NCI-H526 treated with DMSO at 0.1 percent for 48 hours (cell line): Measurements from ENCODE around the gene B3GALT5.
"Not testable (repeated sequence)": the region's sequence is repeated elsewhere in the genome, so short reads cannot be mapped to it uniquely, and the experiment has no call there.

Experiments
- DNase-seq: peaks from one replicate; lab custom pipeline; 2025; lab: John Stamatoyannopoulos, UW

Gene B3GALT5

DNA sequence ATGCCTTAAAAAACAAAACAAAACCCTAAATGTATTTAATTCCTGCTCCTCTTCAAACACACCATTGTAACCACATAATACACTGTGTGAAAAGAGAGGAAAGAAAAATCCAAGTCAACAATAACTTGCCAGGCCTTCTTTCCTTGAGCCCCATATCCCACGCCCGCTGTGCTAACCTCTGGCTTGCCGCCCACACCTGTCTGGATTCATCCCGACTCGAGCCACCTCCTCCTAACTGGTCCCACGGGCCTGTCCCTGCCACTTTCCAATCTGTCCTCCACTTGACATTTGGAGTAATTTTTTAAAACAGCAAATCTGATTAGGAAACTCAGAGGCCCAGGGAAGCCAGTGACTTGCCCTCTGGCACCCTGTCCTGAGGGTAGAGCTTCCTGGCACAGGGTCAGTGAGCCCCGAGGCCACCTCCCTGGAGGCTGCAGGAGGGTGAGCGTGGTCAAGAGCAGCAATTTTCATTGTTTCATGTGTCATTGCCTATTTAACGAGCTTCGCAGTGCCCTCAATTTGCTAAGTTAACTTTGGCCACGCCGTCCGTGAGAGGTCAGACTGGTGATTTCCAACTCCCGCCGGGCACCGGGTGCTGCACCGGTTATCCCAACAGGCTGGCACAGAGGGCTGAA is 54.1 kb downstream of the B3GALT5 start:
- DNase-seq = no peak

DNA sequence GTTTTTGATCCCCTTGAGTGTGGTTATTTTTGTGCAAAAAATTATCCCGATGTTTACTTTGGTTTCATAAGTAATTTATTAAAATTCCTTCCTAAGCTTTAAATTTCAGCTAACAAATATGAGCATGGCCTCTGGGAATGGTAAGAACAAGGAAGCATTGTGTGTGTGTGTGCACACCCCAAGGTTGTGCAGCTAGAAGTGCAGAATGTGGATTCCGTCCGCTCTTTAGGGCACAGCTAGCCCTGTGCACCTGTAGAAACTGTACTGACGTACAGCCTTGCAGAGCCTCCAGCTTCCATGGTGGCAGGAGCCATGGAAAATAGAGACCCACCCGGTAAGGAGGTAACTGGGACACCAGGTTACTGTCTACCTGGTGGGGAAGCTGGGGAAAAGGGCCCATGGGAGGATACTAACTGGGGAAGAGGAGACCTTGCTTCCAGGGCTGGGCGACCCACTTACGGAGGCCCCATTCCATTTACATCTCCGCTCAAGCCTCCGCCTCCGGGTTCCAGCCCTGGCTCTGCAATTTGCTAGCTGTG is 54.7 kb downstream of the B3GALT5 start:
- DNase-seq = peak; percentile 69

DNA sequence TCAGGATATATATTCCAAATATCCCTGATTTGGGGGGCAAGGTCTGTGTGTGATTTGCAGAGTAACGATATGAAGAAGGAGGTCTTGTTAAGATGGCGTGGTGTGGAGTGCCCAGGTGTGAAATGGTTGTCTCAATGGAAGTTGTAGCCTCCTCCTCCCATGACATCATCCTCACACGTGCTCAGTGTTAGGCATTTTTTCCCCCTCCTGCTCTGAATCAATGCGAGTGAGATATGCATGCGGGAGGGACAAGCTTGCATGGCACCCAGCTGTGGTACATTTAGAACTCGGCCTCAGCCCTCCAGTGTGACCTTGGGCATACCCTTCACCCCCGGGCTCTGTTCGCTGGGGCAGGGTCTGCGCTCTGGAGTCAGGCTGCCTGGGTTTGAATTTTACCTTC is 55.6 kb downstream of the B3GALT5 start:
- DNase-seq = no peak

DNA sequence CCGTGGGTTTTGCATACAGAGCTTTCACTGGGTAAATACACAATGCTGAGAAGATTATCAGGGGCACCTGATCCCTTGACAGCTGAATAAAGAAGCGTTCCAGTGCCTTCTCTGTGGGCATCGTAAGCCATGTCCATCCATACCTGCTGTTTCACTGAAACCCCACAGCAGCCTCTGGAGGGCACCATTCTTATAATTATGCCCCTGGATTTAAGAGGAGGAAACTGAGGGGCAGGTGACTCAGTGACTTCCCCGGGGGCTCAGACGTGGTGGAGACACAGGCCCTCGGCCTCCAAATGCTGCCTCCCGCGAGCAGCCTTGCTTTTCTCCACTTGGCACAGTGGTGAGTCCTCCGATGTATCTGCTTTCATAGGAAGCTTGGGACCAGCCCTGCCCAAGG is 56.7 kb downstream of the B3GALT5 start:
- DNase-seq = peak; percentile 11

DNA sequence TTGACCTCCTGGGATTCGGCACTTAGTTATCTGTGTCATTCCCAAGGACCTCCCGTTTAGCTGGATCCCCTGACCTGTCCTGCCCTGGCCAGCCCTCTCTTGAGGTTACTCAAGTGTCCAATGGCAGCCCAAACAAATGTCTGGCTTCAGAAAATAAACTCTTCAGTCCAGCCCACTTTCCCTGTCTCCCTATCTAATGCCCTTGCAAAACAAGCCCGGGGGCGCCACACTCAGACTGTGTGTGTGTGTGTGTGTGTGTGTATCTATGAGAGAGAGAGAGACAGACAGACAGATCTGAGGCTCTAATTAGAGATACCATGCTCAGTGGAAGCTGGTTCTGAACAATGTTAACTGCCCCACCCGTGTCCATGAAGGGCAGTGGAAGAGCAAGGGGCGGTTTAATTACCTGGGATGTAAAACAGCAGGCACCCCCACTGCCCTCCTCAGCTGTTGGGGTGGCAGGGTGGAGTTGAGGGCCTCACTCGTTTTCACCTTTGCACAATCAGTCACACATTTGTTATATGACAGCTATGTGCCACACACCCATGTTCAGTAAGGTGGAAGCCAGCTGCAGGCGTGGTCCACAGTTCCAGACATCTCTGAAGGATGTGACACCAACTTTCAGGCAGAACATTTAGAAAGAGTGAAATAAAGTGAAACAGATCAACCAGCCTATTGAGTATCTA is 57.4 kb downstream of the B3GALT5 start:
- DNase-seq = no peak

DNA sequence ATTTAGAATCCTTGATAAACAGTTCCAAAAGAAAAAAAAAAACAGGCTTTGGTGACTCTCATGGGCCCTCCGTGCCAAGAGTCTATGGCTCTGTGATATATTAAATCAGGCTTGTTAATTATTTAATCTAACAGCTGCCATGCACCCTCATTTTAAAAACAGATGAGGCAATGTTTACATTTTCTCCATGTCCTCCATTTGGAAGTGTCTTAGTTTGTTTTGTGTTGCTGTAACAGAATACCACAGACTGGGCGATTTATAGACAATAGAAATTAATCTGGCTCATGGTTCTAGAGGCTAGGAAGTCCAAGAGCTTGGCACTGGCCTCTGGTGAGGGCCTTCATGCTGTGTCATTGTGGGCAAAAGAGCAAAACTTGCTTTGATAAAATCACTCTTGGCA is 58.0 kb downstream of the B3GALT5 start:
- no peak for DNase-seq

DNA sequence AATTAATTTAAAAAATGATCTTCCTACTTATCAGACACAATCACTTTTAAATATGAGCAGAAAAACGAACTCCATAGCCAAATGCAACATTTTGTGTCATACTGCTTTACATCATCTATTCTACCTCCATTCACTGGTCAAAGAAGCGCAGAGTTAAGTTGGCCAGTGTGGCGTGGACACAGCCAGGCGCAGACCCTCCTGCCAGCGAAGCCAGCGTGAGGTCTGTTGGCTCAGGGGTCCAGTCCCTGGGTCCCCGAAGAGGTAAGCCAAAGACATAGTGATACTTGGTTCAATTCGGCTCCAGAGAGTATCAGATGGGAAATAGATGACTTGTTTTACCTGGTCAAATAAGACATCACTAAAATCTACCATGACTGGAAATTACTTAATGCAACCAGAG is 59.2 kb downstream of the B3GALT5 start:
- no peak for DNase-seq

DNA sequence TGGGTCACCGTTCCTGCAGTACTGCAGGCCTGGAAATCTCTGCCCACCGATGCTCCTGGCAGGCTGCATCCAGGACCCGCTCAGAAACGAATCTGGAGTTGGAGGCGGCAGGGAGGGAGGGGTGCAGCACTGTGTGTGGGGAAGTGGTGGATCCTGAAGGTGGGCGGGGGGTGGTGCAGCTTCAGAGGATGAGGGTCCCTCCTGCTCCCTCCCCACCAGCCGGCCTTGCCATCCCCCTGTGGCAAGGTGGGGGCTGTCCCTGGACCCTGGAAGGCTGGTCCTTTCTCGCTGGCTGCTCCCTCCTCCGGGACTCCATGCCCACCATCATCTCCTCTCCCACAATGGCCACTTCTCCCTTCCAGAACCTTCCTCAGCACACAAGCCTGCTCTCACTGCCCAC is 60.4 kb downstream of the B3GALT5 start:
- DNase-seq = no peak

DNA sequence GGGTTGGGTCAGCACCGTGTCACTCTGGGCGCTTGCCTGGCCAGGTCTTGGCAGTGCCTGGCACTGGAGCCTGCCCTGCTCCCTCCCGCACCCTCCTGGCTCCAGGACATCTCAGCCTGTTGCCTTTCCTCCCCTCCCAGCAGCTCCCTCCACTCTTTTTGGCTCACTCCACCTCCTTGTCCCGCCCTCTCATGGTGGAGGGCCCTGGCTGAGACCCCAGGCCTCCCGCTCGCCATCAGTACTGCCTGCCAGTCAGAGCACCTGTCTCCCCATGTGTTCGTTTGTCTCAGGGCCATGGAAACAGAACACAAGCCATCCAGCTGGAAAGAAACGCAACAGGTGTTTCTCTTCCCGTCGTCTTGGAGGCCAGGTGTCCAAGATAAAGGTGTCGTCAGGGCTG is 61.0 kb downstream of the B3GALT5 start:
- no peak for DNase-seq

DNA sequence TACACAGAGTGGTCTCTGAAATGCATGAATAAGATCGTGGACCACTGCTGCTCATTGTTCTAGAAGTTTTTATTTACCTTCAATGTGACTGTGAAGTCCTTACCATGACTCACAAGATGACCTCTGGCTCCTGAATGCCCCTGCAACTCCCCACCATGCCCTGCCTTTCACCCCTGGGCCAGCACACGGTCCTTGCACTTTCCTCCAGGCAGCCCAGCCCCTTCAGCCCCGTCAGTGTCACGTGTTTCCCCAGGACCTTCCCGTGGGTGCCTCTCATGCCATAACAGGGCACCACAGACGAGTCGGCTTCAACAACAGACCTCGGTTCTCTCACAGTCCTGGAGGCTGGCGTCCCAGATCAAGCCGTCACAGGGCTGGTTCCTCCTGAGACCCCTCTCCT is 62.1 kb downstream of the B3GALT5 start:
- DNase-seq = no peak

DNA sequence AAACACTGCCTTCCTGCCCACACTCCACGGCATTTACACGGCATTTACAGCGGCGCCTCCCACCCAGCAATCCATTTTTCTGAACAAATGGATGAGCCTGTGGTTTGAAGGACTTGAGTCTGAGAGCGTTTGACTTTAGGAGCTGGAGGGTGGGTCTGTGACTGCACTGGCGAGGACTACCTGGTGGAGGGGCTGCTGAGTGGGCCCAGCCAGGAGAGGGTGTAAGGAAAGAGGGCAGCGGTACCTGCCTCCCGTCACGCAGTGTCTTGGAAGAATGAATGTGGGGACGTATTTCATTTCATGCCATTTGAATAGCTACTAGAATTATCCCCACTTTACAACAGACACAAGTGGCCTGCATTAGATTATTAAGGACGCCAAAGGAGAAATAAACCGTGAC is 62.9 kb downstream of the B3GALT5 start:
- DNase-seq = no peak

DNA sequence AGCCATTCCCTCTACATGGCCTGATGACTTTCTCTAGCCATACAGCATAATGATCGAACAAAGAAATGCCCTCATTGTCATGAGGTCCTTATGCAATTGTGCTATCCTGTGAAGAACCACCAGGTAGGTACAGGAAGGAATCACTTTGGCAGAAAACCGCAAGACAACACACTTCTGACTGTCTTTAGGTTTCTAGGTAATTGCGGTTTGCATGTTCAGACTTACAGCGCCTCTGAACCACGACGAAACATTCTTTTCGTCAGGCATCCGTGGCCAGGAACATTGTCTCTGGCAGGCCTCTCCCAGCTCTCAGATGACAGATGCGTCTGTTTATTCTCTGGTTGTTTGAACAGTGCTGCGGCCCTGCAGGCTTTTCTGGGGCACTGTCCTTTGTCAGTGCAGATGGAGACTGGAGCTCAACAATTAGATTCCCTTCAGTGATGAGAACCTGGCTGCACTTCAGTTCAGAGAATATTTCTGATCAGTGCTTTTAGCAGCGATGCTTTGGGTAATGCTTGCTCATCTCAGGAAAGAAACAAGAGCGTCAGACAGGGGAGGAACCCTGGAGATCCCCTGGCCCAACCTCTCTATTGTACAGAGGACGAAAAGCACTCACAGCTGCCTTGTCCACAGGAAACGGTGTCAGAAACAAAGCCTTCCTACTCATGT is 63.4 kb downstream of the B3GALT5 start:
- DNase-seq = peak; percentile 86

DNA sequence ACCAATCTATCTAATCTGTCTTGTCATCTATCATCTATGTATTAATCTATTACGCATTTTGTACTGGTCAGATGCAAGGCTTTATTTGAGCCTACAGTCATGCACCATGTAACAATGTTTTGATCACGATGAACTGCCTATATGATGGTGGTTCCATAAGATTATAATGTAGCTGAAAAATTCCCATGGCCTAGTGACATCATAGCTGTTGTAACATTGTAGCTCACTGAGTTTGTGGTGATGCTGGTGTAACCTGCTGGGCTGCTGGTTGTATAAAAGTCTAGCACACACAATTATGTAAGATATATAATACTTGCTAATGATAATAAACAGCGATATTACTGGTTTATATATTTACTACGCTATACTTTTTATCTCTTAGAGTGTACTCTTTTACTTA is 67.5 kb downstream of the B3GALT5 start:
- no peak for DNase-seq

DNA sequence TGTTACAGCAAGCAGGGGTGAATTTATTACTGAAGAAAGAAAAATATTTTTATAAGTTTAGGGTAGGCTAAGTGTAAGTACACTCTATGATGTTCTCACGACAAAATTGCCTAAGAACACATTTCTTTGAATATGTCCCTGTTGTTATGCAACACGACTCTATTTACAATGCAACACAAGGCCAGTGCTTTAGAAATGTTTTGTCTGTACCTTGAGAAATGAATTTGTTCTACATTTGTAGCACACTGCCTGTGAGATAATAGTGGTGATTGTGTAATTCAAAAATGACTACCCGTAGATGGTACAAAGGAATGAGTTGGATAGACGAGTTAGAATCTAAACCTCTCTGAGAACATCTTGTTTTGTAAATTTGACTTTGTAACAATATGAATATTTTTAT is 68.5 kb downstream of the B3GALT5 start:
- no peak for DNase-seq

DNA sequence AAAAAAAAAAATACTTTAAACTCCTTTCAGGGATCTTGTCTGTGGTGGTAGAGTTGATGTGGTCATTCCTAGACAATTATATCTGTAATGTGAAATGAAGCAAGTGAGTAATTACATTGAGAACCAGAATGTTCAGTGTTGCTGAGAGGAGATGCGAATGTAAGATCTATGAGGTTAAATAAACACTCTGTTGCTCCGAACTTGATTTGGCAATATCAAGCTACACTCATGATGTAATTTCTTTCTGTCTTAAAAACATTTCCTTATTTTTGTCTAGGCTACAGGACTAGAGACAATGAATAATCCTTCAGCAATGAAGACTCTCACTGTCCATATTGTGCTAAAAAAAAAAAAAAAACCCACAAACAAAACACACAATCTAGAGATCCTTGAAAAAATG is 69.1 kb downstream of the B3GALT5 start:
- no peak for DNase-seq

DNA sequence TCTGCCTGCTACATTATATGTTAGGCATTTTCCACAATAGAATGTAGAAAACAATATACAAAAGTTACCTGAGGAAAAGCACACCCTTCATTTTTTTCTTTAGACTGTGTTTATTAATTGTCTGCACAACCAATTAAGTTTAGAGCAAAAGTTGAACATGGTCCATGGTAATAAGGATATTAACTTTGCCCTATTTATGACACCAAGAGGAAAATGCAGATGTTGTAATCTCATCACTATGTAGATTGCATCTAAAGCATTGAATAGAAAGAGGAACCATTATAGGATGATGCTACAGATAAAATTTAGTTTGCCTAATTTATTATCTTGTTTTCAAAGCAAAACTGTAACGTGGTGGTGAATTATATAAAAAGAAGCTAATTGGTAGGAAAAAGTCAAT is 72.5 kb downstream of the B3GALT5 start:
- no peak for DNase-seq

DNA sequence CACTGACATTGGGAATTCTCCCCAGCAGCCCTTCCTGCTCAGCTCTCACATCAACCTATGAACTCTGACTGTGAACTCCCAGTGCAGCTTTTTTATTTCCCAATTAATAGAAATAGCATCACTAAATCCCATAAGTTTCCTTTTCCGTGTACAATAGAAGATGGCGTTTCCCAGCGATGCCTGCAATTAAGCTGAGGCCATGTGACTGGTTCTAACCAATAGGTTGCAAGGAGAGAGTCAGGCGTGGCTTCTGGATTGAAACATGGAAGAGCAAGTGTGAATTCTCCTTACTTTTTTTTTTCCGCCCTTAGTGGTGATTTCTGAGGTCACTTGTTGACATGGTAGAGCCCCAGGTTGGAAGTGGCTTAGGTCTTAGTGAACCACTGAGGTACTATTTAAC is 73.3 kb downstream of the B3GALT5 start:
- DNase-seq = no peak

DNA sequence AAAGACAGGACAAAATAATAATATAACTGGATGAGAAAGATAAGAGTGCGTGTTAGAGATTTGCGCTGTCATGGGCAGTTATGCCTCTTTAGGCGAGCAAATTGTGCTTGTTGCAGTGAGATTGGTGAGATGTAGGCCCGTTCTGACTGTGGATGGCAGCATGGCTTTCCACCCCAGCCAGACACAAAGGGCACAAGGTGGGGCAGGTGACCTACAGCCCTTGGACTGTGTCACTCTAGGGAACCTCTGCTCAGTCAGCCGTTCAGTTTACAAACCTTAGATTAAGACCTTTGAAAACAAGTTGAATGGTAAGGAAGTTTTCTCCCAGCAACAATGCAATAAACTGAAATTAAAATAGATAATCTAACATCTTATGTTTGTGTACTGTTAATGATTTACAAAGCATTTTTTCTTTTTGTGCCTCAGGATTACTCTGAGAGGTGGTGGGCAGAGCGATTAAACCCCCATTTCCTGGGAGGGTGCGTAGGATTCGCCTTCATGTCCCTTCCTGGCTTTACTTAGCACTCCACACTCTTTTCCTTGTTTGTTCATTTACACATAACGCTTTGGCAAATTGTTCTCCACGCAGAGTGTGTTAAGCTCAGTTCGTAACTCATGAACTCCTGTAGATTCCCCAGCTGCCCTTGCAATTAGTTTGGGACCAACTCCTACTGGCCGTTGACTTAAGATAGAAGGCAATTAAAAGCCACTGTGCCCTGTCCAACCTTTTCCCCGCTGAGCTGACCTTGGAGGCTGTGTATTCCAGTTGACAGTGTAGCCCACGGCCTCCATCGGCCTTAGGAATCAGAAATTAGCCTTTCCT is 74.1 kb downstream of the B3GALT5 start:
- no peak for DNase-seq

DNA sequence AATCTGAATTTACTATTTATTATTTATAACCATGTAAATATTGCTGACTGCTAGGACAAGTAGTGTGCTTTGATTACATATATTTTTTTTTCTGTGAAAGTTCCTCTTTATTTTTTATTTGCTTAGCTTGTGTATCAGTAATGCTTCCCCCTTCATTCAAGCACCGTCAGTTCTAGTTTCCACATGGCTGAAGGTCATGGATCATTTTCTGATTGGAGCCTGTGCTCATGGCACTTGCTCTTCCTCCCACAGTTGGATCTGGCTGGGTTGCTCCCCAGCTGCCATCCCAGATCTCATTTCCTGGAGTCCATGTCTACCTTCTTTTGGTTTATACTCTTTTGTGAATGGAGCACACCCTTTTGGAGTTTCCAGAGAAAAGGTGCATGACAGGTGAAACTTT is 75.3 kb downstream of the B3GALT5 start:
- no peak for DNase-seq

DNA sequence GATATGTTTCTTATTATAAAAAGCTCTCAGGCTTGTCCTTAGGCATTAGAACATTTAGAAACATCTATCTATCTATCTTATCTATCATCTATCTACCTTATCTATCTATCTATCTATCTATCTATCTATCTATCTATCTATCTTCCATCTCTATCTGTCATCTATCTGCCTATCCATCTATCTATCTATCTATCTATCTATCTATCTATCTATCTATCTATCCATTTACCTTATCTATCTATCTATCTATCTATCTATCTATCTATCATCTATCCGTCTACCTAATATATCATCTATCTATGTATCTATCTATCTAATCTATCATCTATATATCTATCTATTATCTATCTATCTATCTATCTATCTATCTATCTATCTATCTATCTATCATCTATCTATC is 77.1 kb downstream of the B3GALT5 start:
- DNase-seq = not testable (repeated sequence)

DNA sequence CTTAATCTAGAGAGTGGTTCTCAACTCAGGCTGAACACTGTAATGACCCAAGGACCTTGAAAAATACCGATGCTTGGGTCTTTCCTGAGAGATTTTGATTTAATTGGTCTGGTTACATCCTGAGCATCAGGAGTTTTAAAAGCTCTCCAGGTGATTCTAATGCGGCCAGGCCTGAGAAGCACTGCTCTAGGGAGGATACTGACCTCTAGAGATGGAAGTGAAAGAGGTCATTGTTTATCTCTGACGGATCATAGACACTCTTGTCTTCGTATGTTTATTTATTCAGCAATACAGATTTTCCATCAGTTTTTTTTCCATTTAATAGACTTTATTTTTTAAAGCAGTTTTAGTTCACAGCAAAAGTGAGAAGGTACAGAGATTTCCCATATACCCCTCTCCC is 77.7 kb downstream of the B3GALT5 start:
- DNase-seq = no peak

DNA sequence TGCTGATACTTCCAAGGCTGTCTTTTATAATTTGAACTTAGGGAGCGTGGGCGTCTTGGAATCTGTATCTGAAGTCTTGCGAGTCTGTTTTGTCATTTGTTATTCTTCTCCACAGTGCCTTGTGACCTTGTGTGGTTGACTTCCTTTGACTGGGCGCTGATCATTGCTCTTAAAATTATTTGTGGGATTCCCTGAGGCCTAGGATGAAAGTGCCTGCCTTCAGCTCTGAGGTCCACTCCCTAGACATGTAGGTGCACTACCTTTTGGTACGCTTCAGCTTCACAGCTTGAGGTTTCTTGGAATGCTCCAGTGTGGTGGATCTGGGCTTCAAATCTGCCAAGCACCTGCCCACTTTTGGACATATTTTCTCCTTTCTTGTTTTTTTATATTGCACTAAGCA is 82.0 kb downstream of the B3GALT5 start:
- DNase-seq = no peak
